ENCODE results near the gene MRNIP.

MRNIP gene

GRCh38 chr5:179800696-179801201 lies 57.9 kb downstream of the MRNIP start:
- POLR2A ChIA-PET, result interaction anchor here (9.1 kb wide), 1 partner anchor 19 kb away, joined by 131 read pairs; the partner anchor contains the start of gene SQSTM1

GRCh38 chr5:179800071-179800695 lies 58.4 kb downstream of the MRNIP start:
- POLR2A ChIA-PET, result no interaction called here
- peaks cover 4 to 55% (median 50%) of the 10 kb centered on the region in 4 experiments for H3K4me1 ChIP-seq (ENCODE audit: control extremely low read depth in 1 of 4, control insufficient read depth in 4 of 4, insufficient read depth in 4 of 4, low read length in 3 of 4)

More at GRCh38 chr5:179800696-179801201, 57.9 kb downstream of the MRNIP start:
- CTCF ChIA-PET, result interaction anchor here (0.7 to 5.2 kb wide), 9 partner anchors 13 to 170 kb away, joined by 3 to 124 read pairs (median 6); partner anchors contain the start of gene SQSTM1
- no peak overlapping the region for H3K27ac ChIP-seq (ENCODE audit: insufficient read depth in 1 of 2, low read depth in 1 of 2, low read length in 2 of 2, poor library complexity in 1 of 2, severe bottlenecking in 2 of 2)
- no peaks in the 10 kb centered on the region for H3K27me3 ChIP-seq (replicated peaks in 2 of 5; ENCODE audit: control insufficient read depth in 4 of 5, insufficient read depth in 5 of 5, low read length in 4 of 5)
- no peak for DNase-seq
- H3K36me3 ChIP-seq (ENCODE audit: control insufficient read depth in 4 of 4, insufficient read depth in 4 of 4, low read length in 3 of 4), result peaks cover 11 to 49% (median 38%) of the 10 kb centered on the region in 4 experiments
- H3K9me3 ChIP-seq (ENCODE audit: control extremely low read depth in 1 of 5, control insufficient read depth in 4 of 5, insufficient read depth in 2 of 5, low read depth in 1 of 5, low read length in 4 of 5), result no peaks in the 10 kb centered on the region
- H3K4me3 ChIP-seq (ENCODE audit: control insufficient read depth in 1 of 7, extremely low read depth in 1 of 7, insufficient read depth in 4 of 7, low read depth in 2 of 7, low read length in 6 of 7), result no peak overlapping the region
- H3K4me1 ChIP-seq (ENCODE audit: control extremely low read depth in 1 of 4, control insufficient read depth in 4 of 4, insufficient read depth in 4 of 4, low read length in 3 of 4), result peaks cover 4 to 54% (median 50%) of the 10 kb centered on the region in 4 experiments
- 89% methylated on average over 10 of the region's 12 CpGs for WGBS (ENCODE audit: insufficient coverage)

GRCh38 chr5:179799644-179799973 lies 59.0 kb downstream of the MRNIP start:
- no peak overlapping the region for H3K4me3 ChIP-seq (ENCODE audit: control insufficient read depth in 1 of 7, extremely low read depth in 1 of 7, insufficient read depth in 4 of 7, low read depth in 2 of 7, low read length in 6 of 7)
- POLR2A ChIA-PET, result no interaction called here
- peaks cover 11 to 49% (median 38%) of the 10 kb centered on the region in 4 experiments for H3K36me3 ChIP-seq (ENCODE audit: control insufficient read depth in 4 of 4, insufficient read depth in 4 of 4, low read length in 3 of 4)
- H3K9me3 ChIP-seq (ENCODE audit: control extremely low read depth in 1 of 5, control insufficient read depth in 4 of 5, insufficient read depth in 2 of 5, low read depth in 1 of 5, low read length in 4 of 5), result no peaks in the 10 kb centered on the region
- CTCF ChIA-PET, result interaction anchor here (1.9 to 5.2 kb wide), 3 partner anchors 14 to 36 kb away, joined by 5 to 124 read pairs (median 29); no protein-coding TSS in a partner anchor
- peaks cover 4 to 55% (median 50%) of the 10 kb centered on the region in 4 experiments for H3K4me1 ChIP-seq (ENCODE audit: control extremely low read depth in 1 of 4, control insufficient read depth in 4 of 4, insufficient read depth in 4 of 4, low read length in 3 of 4)
- no peaks in the 10 kb centered on the region for H3K27me3 ChIP-seq (replicated peaks in 2 of 5; ENCODE audit: control insufficient read depth in 4 of 5, insufficient read depth in 5 of 5, low read length in 4 of 5)
- 90% methylated on average over 4 of the region's 5 CpGs for WGBS (ENCODE audit: insufficient coverage)
- no peak for DNase-seq
- no peak overlapping the region for H3K27ac ChIP-seq (ENCODE audit: insufficient read depth in 1 of 2, low read depth in 1 of 2, low read length in 2 of 2, poor library complexity in 1 of 2, severe bottlenecking in 2 of 2)

More at GRCh38 chr5:179800071-179800695, 58.4 kb downstream of the MRNIP start:
- Histone ChIP-seq H3K4me3 (ENCODE audit: control insufficient read depth in 1 of 7, extremely low read depth in 1 of 7, insufficient read depth in 4 of 7, low read depth in 2 of 7, low read length in 6 of 7) (no peak overlapping the region), H3K27me3 (replicated peaks in 2 of 5; ENCODE audit: control insufficient read depth in 4 of 5, insufficient read depth in 5 of 5, low read length in 4 of 5) (no peaks in the 10 kb centered on the region), H3K9me3 (ENCODE audit: control extremely low read depth in 1 of 5, control insufficient read depth in 4 of 5, insufficient read depth in 2 of 5, low read depth in 1 of 5, low read length in 4 of 5) (no peaks in the 10 kb centered on the region), H3K27ac (ENCODE audit: insufficient read depth in 1 of 2, low read depth in 1 of 2, low read length in 2 of 2, poor library complexity in 1 of 2, severe bottlenecking in 2 of 2) (no peak overlapping the region), H3K36me3 (ENCODE audit: control insufficient read depth in 4 of 4, insufficient read depth in 4 of 4, low read length in 3 of 4) (peaks cover 11 to 49% (median 38%) of the 10 kb centered on the region in 4 experiments)
- DNase-seq, result no peak
- CTCF ChIA-PET, result interaction anchor here (1.1 to 5.2 kb wide), 5 partner anchors 13 to 38 kb away, joined by 3 to 124 read pairs (median 7); no protein-coding TSS in a partner anchor
- 97% methylated on average over 11 of the region's 21 CpGs for WGBS (ENCODE audit: insufficient coverage)

- POLR2A ChIA-PET, result interaction anchor here (0.7 kb wide), 1 partner anchor 26 kb away, joined by 3 read pairs; no protein-coding TSS in a partner anchor
- H3K9me3 ChIP-seq (ENCODE audit: control extremely low read depth in 1 of 5, control insufficient read depth in 4 of 5, insufficient read depth in 2 of 5, low read depth in 1 of 5, low read length in 4 of 5), result no peaks in the 10 kb centered on the region
Measured at GRCh38 chr5:179798771-179799643, 59.6 kb downstream of the MRNIP start.

GRCh38 chr5:179798144-179798770 lies 60.4 kb downstream of the MRNIP start:
- no peaks in the 10 kb centered on the region for H3K27me3 ChIP-seq (replicated peaks in 2 of 5; ENCODE audit: control insufficient read depth in 4 of 5, insufficient read depth in 5 of 5, low read length in 4 of 5)
- H3K4me3 ChIP-seq (ENCODE audit: control insufficient read depth in 1 of 7, extremely low read depth in 1 of 7, insufficient read depth in 4 of 7, low read depth in 2 of 7, low read length in 6 of 7), result no peak overlapping the region
- H3K9me3 ChIP-seq (ENCODE audit: control extremely low read depth in 1 of 5, control insufficient read depth in 4 of 5, insufficient read depth in 2 of 5, low read depth in 1 of 5, low read length in 4 of 5), result no peaks in the 10 kb centered on the region
- DNase-seq, result no peak
- POLR2A ChIA-PET, result interaction anchor here (0.7 kb wide), 1 partner anchor 27 kb away, joined by 3 read pairs; no protein-coding TSS in a partner anchor
- CTCF ChIA-PET, result interaction anchor here (1.0 to 8.3 kb wide), 9 partner anchors 10 to 159 kb away, joined by 3 to 211 read pairs (median 3); no protein-coding TSS in a partner anchor
- H3K4me1 ChIP-seq (ENCODE audit: control extremely low read depth in 1 of 4, control insufficient read depth in 4 of 4, insufficient read depth in 4 of 4, low read length in 3 of 4), result peaks cover 5 to 55% (median 50%) of the 10 kb centered on the region in 4 experiments
- 95% methylated on average over 18 of the region's 23 CpGs for WGBS (ENCODE audit: insufficient coverage)
- no peak overlapping the region for H3K27ac ChIP-seq (ENCODE audit: insufficient read depth in 1 of 2, low read depth in 1 of 2, low read length in 2 of 2, poor library complexity in 1 of 2, severe bottlenecking in 2 of 2)
- peaks cover 11 to 49% (median 38%) of the 10 kb centered on the region in 4 experiments for H3K36me3 ChIP-seq (ENCODE audit: control insufficient read depth in 4 of 4, insufficient read depth in 4 of 4, low read length in 3 of 4)

More at GRCh38 chr5:179798771-179799643, 59.6 kb downstream of the MRNIP start:
- 98% methylated on average over 33 of the region's 36 CpGs for WGBS (ENCODE audit: insufficient coverage)
- no peaks in the 10 kb centered on the region for H3K27me3 ChIP-seq (replicated peaks in 2 of 5; ENCODE audit: control insufficient read depth in 4 of 5, insufficient read depth in 5 of 5, low read length in 4 of 5)
- H3K27ac ChIP-seq (ENCODE audit: insufficient read depth in 1 of 2, low read depth in 1 of 2, low read length in 2 of 2, poor library complexity in 1 of 2, severe bottlenecking in 2 of 2), result no peak overlapping the region
- DNase-seq, result no peak
- CTCF ChIA-PET, result interaction anchor here (1.1 to 8.3 kb wide), 7 partner anchors 11 to 62 kb away, joined by 3 to 211 read pairs (median 5); no protein-coding TSS in a partner anchor
- peaks cover 11 to 49% (median 38%) of the 10 kb centered on the region in 4 experiments for H3K36me3 ChIP-seq (ENCODE audit: control insufficient read depth in 4 of 4, insufficient read depth in 4 of 4, low read length in 3 of 4)
- H3K4me3 ChIP-seq (ENCODE audit: control insufficient read depth in 1 of 7, extremely low read depth in 1 of 7, insufficient read depth in 4 of 7, low read depth in 2 of 7, low read length in 6 of 7), result no peak overlapping the region
- peaks cover 5 to 55% (median 50%) of the 10 kb centered on the region in 4 experiments for H3K4me1 ChIP-seq (ENCODE audit: control extremely low read depth in 1 of 4, control insufficient read depth in 4 of 4, insufficient read depth in 4 of 4, low read length in 3 of 4)

GRCh38 chr5:179797741-179798140 lies 60.9 kb downstream of the MRNIP start:
- POLR2A ChIA-PET, result interaction anchor here (1.1 kb wide), 1 partner anchor 39 kb away, joined by 3 read pairs; no protein-coding TSS in a partner anchor
- DNase-seq, result no peak
- Histone ChIP-seq H3K4me1 (ENCODE audit: control extremely low read depth in 1 of 4, control insufficient read depth in 4 of 4, insufficient read depth in 4 of 4, low read length in 3 of 4) (peaks cover 5 to 55% (median 50%) of the 10 kb centered on the region in 4 experiments), H3K9me3 (ENCODE audit: control extremely low read depth in 1 of 5, control insufficient read depth in 4 of 5, insufficient read depth in 2 of 5, low read depth in 1 of 5, low read length in 4 of 5) (no peaks in the 10 kb centered on the region), H3K4me3 (ENCODE audit: control insufficient read depth in 1 of 7, extremely low read depth in 1 of 7, insufficient read depth in 4 of 7, low read depth in 2 of 7, low read length in 6 of 7) (no peak overlapping the region), H3K27ac (ENCODE audit: insufficient read depth in 1 of 2, low read depth in 1 of 2, low read length in 2 of 2, poor library complexity in 1 of 2, severe bottlenecking in 2 of 2) (no peak overlapping the region), H3K27me3 (replicated peaks in 2 of 5; ENCODE audit: control insufficient read depth in 4 of 5, insufficient read depth in 5 of 5, low read length in 4 of 5) (no peaks in the 10 kb centered on the region), H3K36me3 (ENCODE audit: control insufficient read depth in 4 of 4, insufficient read depth in 4 of 4, low read length in 3 of 4) (peaks cover 11 to 47% (median 38%) of the 10 kb centered on the region in 4 experiments)
- CTCF ChIA-PET, result interaction anchor here (1.0 to 8.3 kb wide), 13 partner anchors 10 to 158 kb away, joined by 3 to 211 read pairs (median 4); no protein-coding TSS in a partner anchor
- WGBS (ENCODE audit: insufficient coverage), result 96% methylated on average over 26 of the region's 30 CpGs
